Sigmoid colon (tissue), 7 donors: ENCODE results near the gene LGALSL. TPM values are rescaled to one million over a fixed set of nuclear protein-coding genes. Genes with fewer than 3 reads are reported as not detected.

Source experiments
- DNase-seq: peaks from one replicate; pipeline ENCODE4 v3.0.0-alpha.2; 2019
- H3K27ac ChIP-seq, 4 donors: fragments of 200-600 bp; sonication (generic); one replicate each; pipeline ENCODE4 v1.5.1; 2016 to 2019; ENCODE audit warnings: mild to moderate bottlenecking in 1 of 4
- H3K27me3 ChIP-seq, 3 donors: fragments of 200-600 bp; sonication (generic); one replicate each; pipeline ENCODE4 v1.5.1; 2019; ENCODE audit warnings: mild to moderate bottlenecking in 1 of 3
- H3K36me3 ChIP-seq, 4 donors: fragments of 200-600 bp; sonication (generic); one replicate each; pipeline ENCODE4 v1.5.1; 2016 to 2019
- H3K4me1 ChIP-seq, 4 donors: fragments of 200-600 bp; sonication (generic); one replicate each; pipeline ENCODE4 v1.5.1; 2017 to 2019
- H3K4me3 ChIP-seq, 4 donors: fragments of 200-600 bp; sonication (generic); one replicate each; pipeline ENCODE4 v1.5.1; 2017 to 2019; ENCODE audit warnings: mild to moderate bottlenecking in 2 of 4, moderate library complexity in 1 of 4
- H3K9me3 ChIP-seq, 4 donors: fragments of 200-600 bp in 3 of 4; sonication (generic) in 3 of 4; one replicate each; pipeline versions ENCODE4 v1.5.1 to v1.6.1; 2013 to 2019
- CTCF ChIP-seq, 4 experiments: fragments of 450-650 bp in 3 of 4; fragments of 200-600 bp in 1 of 4; IDR thresholded peaks; one replicate each; pipeline ENCODE4 v1.5.1; 2016 to 2019; ENCODE audit warnings: antibody characterized with exemption in 4 of 4, mild to moderate bottlenecking in 3 of 4, moderate library complexity in 2 of 4
- EP300 ChIP-seq, 4 donors: sonication (generic); formaldehyde crosslinking; IDR thresholded peaks; one replicate each; pipeline ENCODE4 v1.6.1; 2017; ENCODE audit warnings: antibody characterized with exemption in 4 of 4
- POLR2A ChIP-seq, 2 donors: fragments of 450-650 bp; IDR thresholded peaks; one replicate each; pipeline ENCODE4 v1.6.1; 2016; ENCODE audit warnings: antibody characterized with exemption in 2 of 2, mild to moderate bottlenecking in 2 of 2, moderate library complexity in 2 of 2
- POLR2AphosphoS5 ChIP-seq, 4 donors: sonication (generic); formaldehyde crosslinking; IDR thresholded peaks; one replicate each; pipeline ENCODE4 v1.6.1; 2017; ENCODE audit warnings: antibody characterized with exemption in 4 of 4
- WGBS, 2 donors: extraction: QIAGEN DNeasy Blood & Tissue Kit; methylation state at CpG; one replicate each; pipeline ENCODE4 v1.1.7; 2013; 5-methylcytosine and 5-hydroxymethylcytosine counted together
- intact Hi-C: fragments of 100-400 bp; cut with DNase I; formaldehyde crosslinking; loops from one replicate; pipeline ENCODE4 v1.15.1; 2023
- polyA plus RNA-seq, 3 donors: library from polyadenylated mRNA; stranded (reverse); fragments of 200-250 nt; gene quantifications; one replicate each; pipeline ENCODE4 v1.2.3, GENCODE V29; 2013
- total RNA-seq, 4 donors: library from RNA; depleted of rRNA; stranded (reverse); fragments of >200 nt; gene quantifications; one replicate each; pipeline ENCODE4 v1.1.0, GENCODE V29; 2016
- donor health status: healthy with polysubstance abuse.
- donor health status: Bipolar disorder and iron deficiency.
- donor health status: healthy.

LGALSL gene
- total and polyA plus RNA-seq, 7 donors: 7.1 to 36.0 (median 10.4) TPM

- WGBS, 2 donors: 89 to 90% methylated on average over 3 of the region's 3 CpGs
- DNase-seq: no peak
- Histone ChIP-seq H3K36me3 (no peaks in the 10 kb centered on the region), H3K27ac (no peak overlapping the region), H3K4me3 (no peak overlapping the region), H3K9me3 (no peaks in the 10 kb centered on the region), H3K27me3 (no peaks in the 10 kb centered on the region), H3K4me1 (peaks cover 0 to 11% (median 2%) of the 10 kb centered on the region in 4 donors)
- intact Hi-C loops: no loop called here
- TF ChIP-seq POLR2A (IDR thresholded peaks at IDR 0.05) (no peak), EP300 (IDR thresholded peaks at IDR 0.05) (no peak), POLR2AphosphoS5 (IDR thresholded peaks at IDR 0.05) (no peak), CTCF (IDR thresholded peaks at IDR 0.05) (no peak)
These were observed 38.3 kb downstream of the LGALSL start for GRCh38 chr2:64492272-64492671.

GRCh38 chr2:64492821-64493220, 38.9 kb downstream of the LGALSL start:
- TF ChIP-seq POLR2A (IDR thresholded peaks at IDR 0.05): no peak
- no peak for TF ChIP-seq POLR2AphosphoS5 (IDR thresholded peaks at IDR 0.05)
- TF ChIP-seq EP300 (IDR thresholded peaks at IDR 0.05): no peak
- H3K27ac ChIP-seq: no peak overlapping the region
- intact Hi-C loops: no loop called here
- no peaks in the 10 kb centered on the region for H3K27me3 ChIP-seq
- no peaks in the 10 kb centered on the region for H3K9me3 ChIP-seq
- no peaks in the 10 kb centered on the region for H3K36me3 ChIP-seq
- no peak overlapping the region for H3K4me3 ChIP-seq
- no peak for DNase-seq
- H3K4me1 ChIP-seq: peaks cover 0 to 11% (median 2%) of the 10 kb centered on the region in 4 donors
- 91 to 98% methylated on average over 3 of the region's 3 CpGs for WGBS, 2 donors

- Histone ChIP-seq H3K27me3 (no peaks in the 10 kb centered on the region), H3K36me3 (no peaks in the 10 kb centered on the region), H3K4me1 (peaks cover 0 to 6% (median 0%) of the 10 kb centered on the region in 4 donors), H3K4me3 (no peak overlapping the region), H3K27ac (no peak overlapping the region), H3K9me3 (no peaks in the 10 kb centered on the region)
- no peak for TF ChIP-seq EP300 (IDR thresholded peaks at IDR 0.05)
- TF ChIP-seq CTCF (IDR thresholded peaks at IDR 0.05): no peak
- no peak for TF ChIP-seq POLR2AphosphoS5 (IDR thresholded peaks at IDR 0.05)
- TF ChIP-seq POLR2A (IDR thresholded peaks at IDR 0.05): no peak
- 80 to 98% methylated on average over 4 of the region's 4 CpGs for WGBS, 2 donors
- no peak for DNase-seq
- intact Hi-C loops: no loop called here
These were observed 39.8 kb downstream of the LGALSL start for GRCh38 chr2:64493788-64494187.

GRCh38 chr2:64498438-64498837, 44.5 kb downstream of the LGALSL start:
- TF ChIP-seq CTCF (IDR thresholded peaks at IDR 0.05) (no peak), POLR2AphosphoS5 (IDR thresholded peaks at IDR 0.05) (no peak), POLR2A (IDR thresholded peaks at IDR 0.05) (no peak), EP300 (IDR thresholded peaks at IDR 0.05) (no peak)
- Histone ChIP-seq H3K9me3 (no peaks in the 10 kb centered on the region), H3K4me3 (no peak overlapping the region), H3K4me1 (no peaks in the 10 kb centered on the region), H3K27ac (no peak overlapping the region), H3K36me3 (no peaks in the 10 kb centered on the region), H3K27me3 (no peaks in the 10 kb centered on the region)
- DNase-seq: no peak
- intact Hi-C loops: no loop called here
- 96 to 98% methylated on average over 1 of the region's 1 CpG for WGBS, 2 donors

- no peak for TF ChIP-seq POLR2A (IDR thresholded peaks at IDR 0.05)
- TF ChIP-seq POLR2AphosphoS5 (IDR thresholded peaks at IDR 0.05): no peak
- no peak for TF ChIP-seq CTCF (IDR thresholded peaks at IDR 0.05)
- TF ChIP-seq EP300 (IDR thresholded peaks at IDR 0.05): no peak
- H3K9me3 ChIP-seq: no peaks in the 10 kb centered on the region
- no peak for DNase-seq
- no peak overlapping the region for H3K27ac ChIP-seq
- 94 to 96% methylated on average over 5 of the region's 5 CpGs for WGBS, 2 donors
- intact Hi-C loops: no loop called here
- H3K36me3 ChIP-seq: no peaks in the 10 kb centered on the region
- H3K4me3 ChIP-seq: no peak overlapping the region
- H3K27me3 ChIP-seq: no peaks in the 10 kb centered on the region
- H3K4me1 ChIP-seq: no peaks in the 10 kb centered on the region
These were observed 46.6 kb downstream of the LGALSL start for GRCh38 chr2:64500549-64500948.
